Measurements from ENCODE around the gene SYT2. TPM values are rescaled to one million over a fixed set of nuclear protein-coding genes. Genes with fewer than 3 reads are reported as not detected.
"Not testable (repeated sequence)": the region's sequence is repeated elsewhere in the genome, so short reads cannot be mapped to it uniquely, and the experiment has no call there.

Gene SYT2
- total RNA-seq, 6 donors from 2014 or later, result 0.14 TPM; not detected in 5

- H3K27ac ChIP-seq, result no peak overlapping the region
- H3K27me3 ChIP-seq, result no peaks in the 10 kb centered on the region
- DNase-seq (no peak), ATAC-seq (ENCODE audit: low FRiP score in 2 of 2) (no peak)
- H3K4me3 ChIP-seq, result no peak overlapping the region
- peaks cover 27 to 96% (median 70%) of the 10 kb centered on the region in 4 donors for H3K36me3 ChIP-seq
- WGBS, 2 donors, result 93% methylated on average over 9 to 10 of the region's 10 CpGs
- no peaks in the 10 kb centered on the region for H3K4me1 ChIP-seq
- TF ChIP-seq CTCF (IDR thresholded peaks at IDR 0.05) (no peak), POLR2A (IDR thresholded peaks at IDR 0.05) (no peak), EP300 (IDR thresholded peaks at IDR 0.05) (no peak), POLR2AphosphoS5 (IDR thresholded peaks at IDR 0.05) (no peak)
- no peaks in the 10 kb centered on the region for H3K9me3 ChIP-seq
Observed at GRCh38 chr1:202733251-202733650, 23.0 kb upstream of the SYT2 start.

GRCh38 chr1:202728951-202729350 lies 18.7 kb upstream of the SYT2 start:
- Histone ChIP-seq H3K36me3 (peaks cover 30 to 76% (median 62%) of the 10 kb centered on the region in 4 donors), H3K4me1 (no peaks in the 10 kb centered on the region), H3K4me3 (no peak overlapping the region), H3K27me3 (no peaks in the 10 kb centered on the region), H3K9me3 (no peaks in the 10 kb centered on the region), H3K27ac (no peak overlapping the region)
- no peak for ATAC-seq (ENCODE audit: low FRiP score in 2 of 2)
- DNase-seq, result no peak
- WGBS, 2 donors, result 90 to 93% methylated on average over 4 of the region's 4 CpGs
- TF ChIP-seq CTCF (IDR thresholded peaks at IDR 0.05), result no peak
- TF ChIP-seq POLR2A (IDR thresholded peaks at IDR 0.05), result no peak
- TF ChIP-seq POLR2AphosphoS5 (IDR thresholded peaks at IDR 0.05), result no peak
- no peak for TF ChIP-seq EP300 (IDR thresholded peaks at IDR 0.05)

GRCh38 chr1:202725526-202725925 lies 15.3 kb upstream of the SYT2 start:
- TF ChIP-seq POLR2AphosphoS5 (IDR thresholded peaks at IDR 0.05), result no peak
- TF ChIP-seq EP300 (IDR thresholded peaks at IDR 0.05), result no peak
- no peak for TF ChIP-seq POLR2A (IDR thresholded peaks at IDR 0.05)
- TF ChIP-seq CTCF (IDR thresholded peaks at IDR 0.05), result no peak
- no peaks in the 10 kb centered on the region for H3K4me1 ChIP-seq
- H3K4me3 ChIP-seq, result no peak overlapping the region
- H3K9me3 ChIP-seq, result no peaks in the 10 kb centered on the region
- no peak for ATAC-seq (ENCODE audit: low FRiP score in 2 of 2)
- no peaks in the 10 kb centered on the region for H3K27me3 ChIP-seq
- WGBS, 2 donors, result 89 to 100% methylated on average over 3 of the region's 3 CpGs
- H3K27ac ChIP-seq, result no peak overlapping the region
- no peak for DNase-seq
- peaks cover 22 to 41% (median 32%) of the 10 kb centered on the region in 4 donors for H3K36me3 ChIP-seq

GRCh38 chr1:202723708-202724107 lies 13.5 kb upstream of the SYT2 start:
- no peak for ATAC-seq (ENCODE audit: low FRiP score in 2 of 2)
- 90 to 94% methylated on average over 7 of the region's 7 CpGs for WGBS, 2 donors
- DNase-seq, result no peak
- Histone ChIP-seq H3K36me3 (peaks cover 10 to 23% (median 15%) of the 10 kb centered on the region in 4 donors), H3K27me3 (no peaks in the 10 kb centered on the region), H3K27ac (no peak overlapping the region), H3K4me3 (no peak overlapping the region), H3K4me1 (no peaks in the 10 kb centered on the region), H3K9me3 (no peaks in the 10 kb centered on the region)
- TF ChIP-seq POLR2AphosphoS5 (IDR thresholded peaks at IDR 0.05) (no peak), EP300 (IDR thresholded peaks at IDR 0.05) (no peak), CTCF (IDR thresholded peaks at IDR 0.05) (no peak), POLR2A (IDR thresholded peaks at IDR 0.05) (no peak)

- peaks cover 4 to 17% (median 8%) of the 10 kb centered on the region in 4 donors for H3K36me3 ChIP-seq
- ATAC-seq (ENCODE audit: low FRiP score in 2 of 2); DNase-seq; H3K27ac ChIP-seq; H3K4me3 ChIP-seq; H3K27me3 ChIP-seq; H3K9me3 ChIP-seq; H3K4me1 ChIP-seq: not testable (repeated sequence)
- WGBS, 2 donors, result 72 to 80% methylated on average over 5 to 6 of the region's 6 CpGs
Observed at GRCh38 chr1:202723046-202723445, 12.8 kb upstream of the SYT2 start.
